Right cardiac atrium (tissue), 5 donors: ENCODE results near the gene FARP1. TPM values are rescaled to one million over a fixed set of nuclear protein-coding genes. Genes with fewer than 3 reads are reported as not detected.

ENCODE experiments used
- ATAC-seq, 2 donors: fragments of 200-7000 bp; cut with Tn5 transposase; one replicate each; pipeline versions ENCODE4 v1.8.0 to v1.9.1; 2020; ENCODE audit warnings: moderate library complexity in 2 of 2, mild to moderate bottlenecking in 1 of 2
- DNase-seq, 3 donors: peaks; one replicate each; pipeline ENCODE4 v3.0.0-alpha.2; 2020
- H3K27ac ChIP-seq: one replicate; pipeline ENCODE4 v1.5.1; 2013; ENCODE audit warnings: mild to moderate bottlenecking, low read length, control low read depth, moderate library complexity
- H3K27me3 ChIP-seq: one replicate; pipeline ENCODE4 v1.6.1; 2013; ENCODE audit not compliant: control insufficient read depth, insufficient read depth
- H3K4me1 ChIP-seq: one replicate; pipeline ENCODE4 v1.6.1; 2013; ENCODE audit warnings: low read length; ENCODE audit not compliant: control insufficient read depth, insufficient read depth
- H3K4me3 ChIP-seq: one replicate; pipeline ENCODE4 v1.5.1; 2013; ENCODE audit warnings: low read length, control low read depth
- H3K9me3 ChIP-seq: one replicate; pipeline ENCODE4 v1.6.1; 2013; ENCODE audit warnings: low read length; ENCODE audit not compliant: control insufficient read depth
- WGBS: extraction: QIAGEN DNeasy Blood & Tissue Kit; methylation state at CpG from one replicate; pipeline ENCODE4 v1.1.7; 2013; 5-methylcytosine and 5-hydroxymethylcytosine counted together
- intact Hi-C, 4 donors: fragments of 100-400 bp; cut with DNase I; formaldehyde crosslinking; loops; one replicate each; pipeline versions ENCODE4 v1.11.0 to v1.14.0; 2022 to 2023
- polyA plus RNA-seq: library from polyadenylated mRNA; stranded (reverse); fragments of 200-250 nt; gene quantifications from one replicate; pipeline ENCODE4 v1.2.3, GENCODE V29; 2013
- total RNA-seq, 4 donors: library from RNA; stranded (reverse); fragmentation: NEBNext Ultra II Directional; extraction: Animal tissue kit (Norgen Biotek cat#: 25700); gene quantifications; one replicate each; pipeline ENCODE4 v1.2.1, GENCODE V29; 2021
- donor health status: healthy with polysubstance abuse.
- donor health status: DM: no; HTN: yes; CAD: no.
- donor health status: DM: no; HTN: no; CAD: no.
- donor health status: DM: no; HTN: yes; CAD: no; lungs with severe emphysema.
- donor health status: DM: yes; HTN: yes; CAD: no.

Gene FARP1
- total and polyA plus RNA-seq, 5 donors = 8.3 to 27.6 (median 22.7) TPM

GRCh38 chr13:98344392-98344791, 201.5 kb downstream of the FARP1 start:
- Histone ChIP-seq H3K27ac (no peak overlapping the region), H3K4me1 (no peaks in the 10 kb centered on the region), H3K9me3 (no peaks in the 10 kb centered on the region), H3K4me3 (no peak overlapping the region), H3K27me3 (no peaks in the 10 kb centered on the region)
- DNase-seq (no peak), ATAC-seq (no peak)
- intact Hi-C loops = no loop called here
- WGBS = 95% methylated on average over 10 of the region's 10 CpGs

GRCh38 chr13:98345107-98345935, 202.4 kb downstream of the FARP1 start:
- Histone ChIP-seq H3K9me3 (no peaks in the 10 kb centered on the region), H3K4me1 (no peaks in the 10 kb centered on the region), H3K27ac (no peak overlapping the region), H3K27me3 (no peaks in the 10 kb centered on the region), H3K4me3 (no peak overlapping the region)
- intact Hi-C loops = no loop called here
- no peak for DNase-seq
- 80% methylated on average over 12 of the region's 12 CpGs for WGBS
- no peak for ATAC-seq

DNA sequence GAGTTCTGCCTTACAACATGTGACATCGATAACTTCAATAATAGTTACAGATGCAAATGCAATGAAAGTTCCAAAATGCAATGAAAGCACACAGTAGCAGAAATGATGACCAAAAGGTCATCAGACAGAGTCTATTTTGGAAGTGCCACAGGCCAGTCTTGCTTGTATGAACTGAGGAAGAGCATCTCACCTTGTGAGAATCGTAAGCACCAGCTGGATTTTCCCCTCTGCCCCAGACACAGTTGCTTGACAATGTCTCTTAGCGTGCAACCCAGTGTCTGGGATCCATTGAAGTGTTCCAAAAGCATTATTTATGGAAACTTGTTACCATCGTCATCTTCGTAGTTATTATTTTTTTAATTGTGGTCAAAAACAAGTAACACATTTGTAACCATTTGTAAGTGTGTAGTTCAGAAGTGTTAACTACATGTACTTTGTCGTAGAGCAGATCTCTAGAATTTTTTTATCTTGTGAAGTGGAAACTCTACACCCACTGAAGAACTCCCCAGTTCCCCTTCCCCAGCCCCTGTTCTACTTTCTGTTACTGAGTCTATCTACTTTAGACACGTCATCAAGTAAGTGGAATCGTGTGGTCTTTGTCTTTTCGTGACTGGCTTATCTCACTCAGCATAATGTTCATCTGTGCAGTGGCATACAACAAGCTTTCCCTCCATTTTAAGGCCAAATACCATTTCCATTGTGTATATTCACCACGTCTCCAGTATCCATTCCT, 204.2 kb downstream of the FARP1 start:
- Histone ChIP-seq H3K27ac (no peak overlapping the region), H3K4me3 (no peak overlapping the region), H3K4me1 (no peaks in the 10 kb centered on the region), H3K9me3 (no peaks in the 10 kb centered on the region), H3K27me3 (no peaks in the 10 kb centered on the region)
- intact Hi-C loops = no loop called here
- ATAC-seq = no peak
- no peak for DNase-seq
- 90% methylated on average over 10 of the region's 10 CpGs for WGBS

DNA sequence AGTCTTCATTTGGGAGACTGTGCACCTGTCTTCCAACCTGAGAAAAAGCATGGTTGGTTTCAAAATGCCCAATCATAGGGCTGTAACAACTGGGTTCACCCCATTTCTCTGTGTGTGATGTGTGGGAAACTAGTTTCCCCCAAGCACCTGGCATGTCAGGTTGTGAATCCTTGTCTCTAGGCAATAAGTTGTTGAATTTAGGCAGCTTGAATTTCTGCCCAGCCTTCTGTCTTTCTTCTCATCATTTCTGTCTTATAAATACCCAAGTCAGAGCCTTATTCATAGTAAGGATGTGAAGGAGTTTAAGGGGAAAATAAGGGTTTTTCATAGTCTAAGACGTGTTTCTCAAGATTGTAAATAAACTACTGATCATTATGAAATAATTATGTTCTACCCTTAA, 204.9 kb downstream of the FARP1 start:
- Histone ChIP-seq H3K9me3 (no peaks in the 10 kb centered on the region), H3K4me1 (no peaks in the 10 kb centered on the region), H3K27me3 (no peaks in the 10 kb centered on the region), H3K4me3 (no peak overlapping the region), H3K27ac (no peak overlapping the region)
- ATAC-seq (no peak), DNase-seq (no peak)
- intact Hi-C loops = no loop called here
- 76% methylated on average over 1 of the region's 1 CpG for WGBS

DNA sequence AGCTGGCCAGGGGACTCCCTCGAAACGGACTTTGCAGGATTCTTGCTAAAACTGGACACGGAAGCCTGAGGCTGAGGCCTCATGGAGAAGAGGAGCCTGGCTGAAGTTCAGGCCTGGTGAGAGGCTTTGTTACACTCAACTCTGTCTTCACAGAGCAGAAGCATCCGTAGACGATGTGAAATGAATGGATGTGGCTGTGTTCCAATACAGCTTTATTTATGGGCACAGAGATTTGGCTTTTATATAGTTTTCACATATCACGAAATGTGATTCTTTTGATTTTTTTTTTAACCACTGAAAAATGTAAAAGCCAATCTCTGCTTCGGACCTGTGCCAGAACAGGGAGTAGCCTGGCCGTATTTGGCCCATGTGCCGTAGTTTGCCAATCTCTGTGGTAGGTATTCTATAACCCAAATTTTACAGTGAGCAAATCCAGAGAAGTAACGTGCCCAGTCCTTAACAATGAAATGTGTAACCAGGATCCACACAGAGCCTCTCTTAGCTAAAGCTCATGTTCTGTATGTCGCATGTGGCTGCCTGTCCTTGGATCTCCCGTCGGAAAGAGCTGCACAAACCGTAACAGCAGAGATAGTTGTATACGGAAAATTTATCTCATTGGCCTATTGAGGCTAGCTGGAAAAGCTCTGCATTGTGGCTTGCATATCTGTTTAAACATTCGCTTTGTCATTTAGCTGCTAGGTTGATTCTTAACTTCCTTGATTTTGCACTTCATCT, 205.7 kb downstream of the FARP1 start:
- 64% methylated on average over 16 of the region's 16 CpGs for WGBS

DNA sequence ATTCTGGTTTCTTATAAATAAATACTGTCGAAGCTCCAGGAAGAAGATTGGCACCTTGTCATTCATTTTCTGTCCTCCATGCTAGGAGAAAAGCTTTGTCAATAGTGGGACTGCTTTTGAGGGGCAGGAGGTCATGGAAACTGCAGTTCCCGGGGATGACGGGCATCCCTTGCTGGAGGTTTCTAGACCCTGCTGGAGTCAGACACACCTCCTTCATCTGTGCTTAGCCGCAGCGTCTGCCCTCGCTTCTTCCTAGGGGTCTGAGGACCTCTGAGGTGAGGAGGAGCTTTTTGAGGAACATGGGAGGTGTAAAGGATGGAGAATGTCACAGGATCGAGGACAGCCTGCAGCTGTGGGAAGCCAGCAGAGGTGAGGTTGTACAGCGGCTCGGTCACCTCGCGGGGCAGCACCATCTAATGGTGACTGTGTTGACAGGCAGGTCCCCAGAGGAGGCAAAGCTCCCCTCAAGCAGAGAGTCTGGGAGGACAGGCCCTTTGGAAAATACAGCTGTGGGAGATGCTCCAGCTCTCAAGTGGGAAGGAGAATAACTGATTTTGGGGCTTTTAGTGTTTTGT, 206.9 kb downstream of the FARP1 start:
- ATAC-seq = peak; percentile 51 to 73
- intact Hi-C loops = no loop called here
- H3K4me3 ChIP-seq = no peak overlapping the region
- no peaks in the 10 kb centered on the region for H3K4me1 ChIP-seq
- no peak overlapping the region for H3K27ac ChIP-seq
- H3K9me3 ChIP-seq = no peaks in the 10 kb centered on the region
- WGBS = 71% methylated on average over 11 of the region's 11 CpGs
- peak in 1 of 3 donors; percentile 67 for DNase-seq
- no peaks in the 10 kb centered on the region for H3K27me3 ChIP-seq

More for the DNA sequence above, 205.7 kb downstream of the FARP1 start:
- DNase-seq (no peak), ATAC-seq (no peak)
- intact Hi-C loops = no loop called here
- no peak overlapping the region for H3K4me3 ChIP-seq
- H3K27ac ChIP-seq = no peak overlapping the region
- H3K27me3 ChIP-seq = no peaks in the 10 kb centered on the region
- no peaks in the 10 kb centered on the region for H3K9me3 ChIP-seq
- H3K4me1 ChIP-seq = no peaks in the 10 kb centered on the region

- intact Hi-C loops = no loop called here
- Histone ChIP-seq H3K4me1 (no peaks in the 10 kb centered on the region), H3K4me3 (no peak overlapping the region), H3K27me3 (no peaks in the 10 kb centered on the region), H3K27ac (no peak overlapping the region), H3K9me3 (no peaks in the 10 kb centered on the region)
- no peak for DNase-seq
- 98% methylated on average over 9 of the region's 9 CpGs for WGBS
- no peak for ATAC-seq
Measured at GRCh38 chr13:98350746-98351330, 207.9 kb downstream of the FARP1 start.

DNA sequence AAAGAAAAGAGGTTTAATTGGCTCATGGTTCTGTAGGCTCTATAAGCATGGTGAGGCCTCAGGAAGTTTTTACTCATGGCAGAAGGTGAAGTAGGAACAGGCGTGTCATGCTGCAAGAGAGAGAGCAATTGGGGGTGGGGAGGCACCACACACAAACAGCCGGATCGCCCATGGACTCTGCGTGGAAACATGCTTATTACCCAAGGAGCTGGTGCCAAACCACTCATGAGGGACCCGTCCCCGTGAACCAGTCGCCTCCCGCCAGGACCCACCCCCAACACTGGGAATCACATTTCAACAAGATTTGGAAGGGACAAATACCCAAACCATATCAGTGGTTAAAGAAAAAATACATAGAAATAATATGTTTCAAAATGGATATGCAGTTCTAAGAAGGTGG, 208.7 kb downstream of the FARP1 start:
- Histone ChIP-seq H3K9me3 (no peaks in the 10 kb centered on the region), H3K27me3 (no peaks in the 10 kb centered on the region), H3K27ac (no peak overlapping the region), H3K4me3 (no peak overlapping the region), H3K4me1 (no peaks in the 10 kb centered on the region)
- intact Hi-C loops = no loop called here
- ATAC-seq = no peak
- WGBS = 95% methylated on average over 8 of the region's 8 CpGs
- no peak for DNase-seq

DNA sequence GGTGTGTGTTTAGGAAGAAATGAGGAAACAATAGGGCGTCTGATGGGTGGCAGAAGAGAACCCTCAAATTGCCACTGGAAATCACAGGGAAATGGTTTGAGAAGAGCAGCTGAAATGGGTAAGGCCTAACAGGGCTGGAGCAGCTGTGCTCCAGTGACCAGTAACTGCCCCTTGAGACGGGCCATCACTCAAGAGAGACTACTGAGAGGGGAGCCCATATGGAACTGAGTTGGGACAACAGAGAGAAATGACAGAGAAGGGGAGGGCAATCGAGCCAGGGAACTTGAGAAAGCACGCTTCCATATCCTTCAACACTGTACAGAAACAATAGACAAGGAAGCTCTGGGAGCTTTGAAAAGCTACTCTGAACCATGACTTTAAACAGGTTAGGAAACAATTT, 209.3 kb downstream of the FARP1 start:
- ATAC-seq = no peak
- Histone ChIP-seq H3K9me3 (no peaks in the 10 kb centered on the region), H3K4me1 (no peaks in the 10 kb centered on the region), H3K4me3 (no peak overlapping the region), H3K27me3 (no peaks in the 10 kb centered on the region), H3K27ac (no peak overlapping the region)
- no peak for DNase-seq
- intact Hi-C loops = no loop called here
- WGBS = 90% methylated on average over 4 of the region's 4 CpGs

GRCh38 chr13:98353750-98354149, 210.9 kb downstream of the FARP1 start:
- intact Hi-C loops = no loop called here
- H3K27me3 ChIP-seq = no peaks in the 10 kb centered on the region
- H3K9me3 ChIP-seq = no peaks in the 10 kb centered on the region
- ATAC-seq (no peak), DNase-seq (no peak)
- H3K27ac ChIP-seq = no peak overlapping the region
- 78% methylated on average over 1 of the region's 1 CpG for WGBS
- no peak overlapping the region for H3K4me3 ChIP-seq
- H3K4me1 ChIP-seq = no peaks in the 10 kb centered on the region
